ENCODE data around the gene NFU1.

The NFU1 gene

DNA sequence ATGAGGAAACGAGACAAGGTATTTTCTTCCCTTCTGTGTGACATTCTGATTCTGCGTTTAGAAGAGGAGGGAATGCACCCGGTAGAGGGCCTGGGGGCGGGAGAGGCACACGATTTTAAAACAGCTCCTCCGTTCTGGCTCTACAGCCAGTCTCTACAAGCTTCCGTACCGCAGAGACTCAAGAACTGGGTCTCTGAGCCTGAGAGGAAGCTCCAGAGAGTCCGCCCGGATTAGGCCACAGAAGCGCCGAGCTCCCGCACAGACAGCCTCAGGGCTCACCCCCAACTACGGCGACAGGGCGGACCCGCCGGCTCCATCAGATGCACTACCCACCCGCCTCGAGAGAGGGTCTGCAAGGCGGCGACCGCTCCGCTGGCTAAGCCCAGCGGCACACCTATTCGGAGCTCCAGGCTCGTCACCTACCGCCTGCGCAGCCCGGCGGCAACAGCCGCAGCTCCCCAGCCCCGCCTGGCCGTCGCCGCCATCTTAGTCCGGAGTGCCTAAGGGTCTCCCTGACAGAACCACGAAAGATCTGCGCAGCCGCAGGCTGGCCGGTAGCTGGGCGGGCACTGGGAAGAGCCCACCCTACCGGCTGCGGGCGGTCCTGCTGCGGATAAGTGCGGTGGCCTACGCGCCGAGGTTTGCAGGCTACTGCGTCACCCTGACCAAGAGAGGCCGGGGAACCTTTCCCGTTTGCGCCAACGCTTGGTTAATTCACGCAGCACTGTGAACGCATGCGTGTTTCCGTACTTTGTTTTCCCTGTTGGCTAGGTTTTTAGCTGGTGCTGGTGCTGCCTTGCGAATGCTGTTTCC is at the start of gene NFU1:
NFU1 (minus strand) TSS at position 498 of the 813 bp plus-strand sequence; CDS start at position 485, 13 bp downstream.
- H3K4me1 ChIP-seq (ENCODE audit: control insufficient read depth in 1 of 2, insufficient read depth in 2 of 2, low read length in 2 of 2), result peaks cover 12 to 13% of the 10 kb centered on the region in 2 donors
- peaks cover 0 to 5% of the 10 kb centered on the region in 2 donors for H3K36me3 ChIP-seq (ENCODE audit: control insufficient read depth in 1 of 2, insufficient read depth in 2 of 2, low read length in 2 of 2)
- no peaks in the 10 kb centered on the region for H3K9me3 ChIP-seq (ENCODE audit: control insufficient read depth in 1 of 2, low read length in 2 of 2)
- H3K27ac ChIP-seq (ENCODE audit: low read length), result peak within 1 kb of the TSS; percentile 99
- H3K27me3 ChIP-seq (ENCODE audit: low read depth, low read length), result no peaks in the 10 kb centered on the region
- H3K4me3 ChIP-seq (ENCODE audit: low read depth in 1 of 2, low read length in 2 of 2), result peak within 1 kb of the TSS; percentile 89 to 90

DNA sequence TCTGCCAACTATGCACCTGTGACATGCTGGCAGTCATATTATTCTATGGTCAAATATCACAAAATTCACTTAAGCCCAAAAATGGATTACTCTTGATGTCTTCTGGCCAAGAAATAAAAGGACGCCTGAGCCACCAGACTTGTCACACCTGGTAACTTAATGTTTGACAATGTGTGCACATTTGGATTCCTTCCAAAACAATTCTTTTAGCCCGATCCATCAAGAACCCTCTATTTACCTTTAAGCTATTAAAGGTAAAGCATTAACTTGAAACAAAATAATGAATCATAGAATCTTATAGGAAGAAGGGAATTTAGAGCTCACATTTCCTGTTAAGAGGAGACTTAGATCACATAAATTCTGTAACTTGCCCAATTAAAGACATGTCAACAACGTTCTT is 46.5 kb upstream of the NFU1 start:
- Histone ChIP-seq H3K4me3 (ENCODE audit: low read depth in 1 of 2, low read length in 2 of 2) (no peak overlapping the region), H3K36me3 (ENCODE audit: control insufficient read depth in 1 of 2, insufficient read depth in 2 of 2, low read length in 2 of 2) (peaks cover 3 to 12% of the 10 kb centered on the region in 2 donors)

DNA sequence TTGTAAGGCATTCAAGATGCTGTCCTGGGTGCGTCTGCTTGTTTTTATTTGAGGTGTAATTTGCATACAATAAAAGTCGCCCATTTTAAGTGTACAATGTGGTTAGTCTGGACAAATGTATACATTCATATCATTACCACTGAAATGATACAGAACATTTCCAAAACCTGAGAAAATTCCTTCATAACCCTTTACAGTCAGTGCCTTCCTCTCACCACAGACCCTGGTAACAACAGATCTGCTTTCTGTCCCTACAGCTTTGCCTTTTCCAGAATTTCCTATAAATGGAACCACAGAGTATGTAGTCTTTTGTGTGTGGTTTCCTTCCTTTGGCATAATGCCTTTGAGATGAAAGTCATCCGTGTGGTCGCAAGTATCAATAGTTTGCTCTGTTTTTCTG is 45.8 kb upstream of the NFU1 start:
- Histone ChIP-seq H3K27ac (ENCODE audit: low read length) (no peak overlapping the region), H3K36me3 (ENCODE audit: control insufficient read depth in 1 of 2, insufficient read depth in 2 of 2, low read length in 2 of 2) (peaks cover 3 to 17% of the 10 kb centered on the region in 2 donors), H3K4me1 (ENCODE audit: control insufficient read depth in 1 of 2, insufficient read depth in 2 of 2, low read length in 2 of 2) (no peaks in the 10 kb centered on the region), H3K27me3 (ENCODE audit: low read depth, low read length) (no peaks in the 10 kb centered on the region), H3K4me3 (ENCODE audit: low read depth in 1 of 2, low read length in 2 of 2) (no peak overlapping the region), H3K9me3 (ENCODE audit: control insufficient read depth in 1 of 2, low read length in 2 of 2) (no peaks in the 10 kb centered on the region)

More for the DNA sequence above, 46.5 kb upstream of the NFU1 start:
- no peaks in the 10 kb centered on the region for H3K9me3 ChIP-seq (ENCODE audit: control insufficient read depth in 1 of 2, low read length in 2 of 2)
- H3K4me1 ChIP-seq (ENCODE audit: control insufficient read depth in 1 of 2, insufficient read depth in 2 of 2, low read length in 2 of 2), result no peaks in the 10 kb centered on the region
- no peaks in the 10 kb centered on the region for H3K27me3 ChIP-seq (ENCODE audit: low read depth, low read length)
- peak overlapping the region; percentile 21 for H3K27ac ChIP-seq (ENCODE audit: low read length)

DNA sequence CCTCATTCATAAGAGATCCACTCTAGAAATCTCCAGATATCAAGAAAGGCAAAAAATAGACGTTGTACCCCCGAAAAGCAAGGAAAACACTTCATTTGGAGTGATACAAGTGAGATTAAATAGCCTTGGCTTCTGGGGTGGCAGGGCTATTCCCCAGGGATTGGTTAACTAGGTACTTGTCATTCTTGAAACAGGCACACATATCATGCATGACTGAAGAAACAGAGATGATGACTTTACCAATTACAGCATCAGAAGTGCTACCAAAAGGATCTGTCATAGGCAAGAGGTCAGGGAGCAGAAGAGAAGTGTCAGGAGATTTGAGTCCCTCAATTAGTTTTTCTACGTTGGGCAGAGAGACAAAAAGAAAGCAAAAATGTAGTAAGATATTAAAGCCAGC is 45.2 kb upstream of the NFU1 start:
- H3K4me1 ChIP-seq (ENCODE audit: control insufficient read depth in 1 of 2, insufficient read depth in 2 of 2, low read length in 2 of 2), result no peaks in the 10 kb centered on the region
- H3K9me3 ChIP-seq (ENCODE audit: control insufficient read depth in 1 of 2, low read length in 2 of 2), result no peaks in the 10 kb centered on the region
- H3K27ac ChIP-seq (ENCODE audit: low read length), result no peak overlapping the region
- peaks cover 3 to 17% of the 10 kb centered on the region in 2 donors for H3K36me3 ChIP-seq (ENCODE audit: control insufficient read depth in 1 of 2, insufficient read depth in 2 of 2, low read length in 2 of 2)
- no peak overlapping the region for H3K4me3 ChIP-seq (ENCODE audit: low read depth in 1 of 2, low read length in 2 of 2)
- H3K27me3 ChIP-seq (ENCODE audit: low read depth, low read length), result no peaks in the 10 kb centered on the region

DNA sequence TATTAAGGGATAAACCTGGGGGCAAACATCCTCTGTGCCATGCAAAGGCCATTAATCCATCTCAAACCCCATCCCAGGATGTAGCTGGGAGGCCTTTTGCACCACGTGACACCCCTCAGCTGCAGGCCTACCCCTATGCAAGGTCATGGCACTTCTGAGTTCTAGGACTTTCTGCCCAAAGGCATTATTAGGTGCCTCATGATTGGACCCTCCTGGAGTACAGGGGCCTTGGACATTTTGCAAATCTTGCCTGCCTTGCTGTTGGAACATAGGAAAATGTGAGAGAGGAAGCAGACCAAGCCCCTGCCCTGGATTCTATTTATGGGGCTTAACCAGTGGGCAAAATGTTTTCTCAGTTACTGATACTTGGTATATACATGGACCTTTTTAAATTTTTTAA is 44.2 kb upstream of the NFU1 start:
- peaks cover 0 to 12% of the 10 kb centered on the region in 2 donors for H3K36me3 ChIP-seq (ENCODE audit: control insufficient read depth in 1 of 2, insufficient read depth in 2 of 2, low read length in 2 of 2)

DNA sequence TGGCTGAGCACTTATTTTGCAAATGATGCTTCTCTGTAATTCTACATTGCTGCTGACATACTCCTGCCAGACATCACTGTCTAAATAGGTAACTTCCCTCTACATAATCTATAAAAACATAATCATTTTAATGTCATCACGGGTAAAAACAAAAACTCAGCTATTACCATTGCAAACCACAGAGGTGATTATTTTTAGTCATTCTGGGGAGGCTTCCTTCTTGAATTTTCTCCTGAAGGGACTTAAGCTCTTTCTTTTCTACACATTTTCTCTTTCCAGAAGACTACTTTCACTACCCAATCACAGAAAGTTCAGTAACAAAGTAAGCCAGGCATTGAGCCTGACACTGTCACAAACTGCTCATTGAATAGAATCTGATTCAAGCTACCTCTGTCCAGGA is 40.4 kb upstream of the NFU1 start:
- no peaks in the 10 kb centered on the region for H3K27me3 ChIP-seq (ENCODE audit: low read depth, low read length)
- no peak overlapping the region for H3K27ac ChIP-seq (ENCODE audit: low read length)
- H3K36me3 ChIP-seq (ENCODE audit: control insufficient read depth in 1 of 2, insufficient read depth in 2 of 2, low read length in 2 of 2), result peaks cover 12% of the 10 kb centered on the region in 2 donors
- no peaks in the 10 kb centered on the region for H3K9me3 ChIP-seq (ENCODE audit: control insufficient read depth in 1 of 2, low read length in 2 of 2)
- no peaks in the 10 kb centered on the region for H3K4me1 ChIP-seq (ENCODE audit: control insufficient read depth in 1 of 2, insufficient read depth in 2 of 2, low read length in 2 of 2)
- no peak overlapping the region for H3K4me3 ChIP-seq (ENCODE audit: low read depth in 1 of 2, low read length in 2 of 2)

More for the DNA sequence above, 44.2 kb upstream of the NFU1 start:
- no peaks in the 10 kb centered on the region for H3K9me3 ChIP-seq (ENCODE audit: control insufficient read depth in 1 of 2, low read length in 2 of 2)
- no peak overlapping the region for H3K4me3 ChIP-seq (ENCODE audit: low read depth in 1 of 2, low read length in 2 of 2)
- no peaks in the 10 kb centered on the region for H3K4me1 ChIP-seq (ENCODE audit: control insufficient read depth in 1 of 2, insufficient read depth in 2 of 2, low read length in 2 of 2)
- no peaks in the 10 kb centered on the region for H3K27me3 ChIP-seq (ENCODE audit: low read depth, low read length)
- no peak overlapping the region for H3K27ac ChIP-seq (ENCODE audit: low read length)

DNA sequence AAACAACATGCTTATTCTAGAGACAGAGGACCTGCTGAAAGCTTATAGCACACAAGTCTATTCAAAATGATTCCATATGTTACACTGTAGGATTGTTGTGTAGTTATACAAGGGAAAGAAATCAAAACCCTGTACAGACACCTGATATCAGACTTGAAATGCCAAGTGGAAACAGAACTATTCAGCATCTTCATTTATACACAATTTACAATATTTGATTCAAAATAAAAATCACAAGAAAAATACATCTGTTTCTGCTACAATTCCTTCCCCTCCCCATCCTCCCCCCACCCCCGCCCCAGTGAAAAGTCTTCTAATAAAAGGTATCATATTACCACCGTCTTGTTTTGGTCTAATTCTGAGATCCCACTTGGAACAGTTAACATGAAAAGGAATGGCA is 37.5 kb upstream of the NFU1 start:
- Histone ChIP-seq H3K36me3 (ENCODE audit: control insufficient read depth in 1 of 2, insufficient read depth in 2 of 2, low read length in 2 of 2) (peaks cover 6 to 12% of the 10 kb centered on the region in 2 donors), H3K27me3 (ENCODE audit: low read depth, low read length) (no peaks in the 10 kb centered on the region), H3K4me3 (ENCODE audit: low read depth in 1 of 2, low read length in 2 of 2) (no peak overlapping the region), H3K9me3 (ENCODE audit: control insufficient read depth in 1 of 2, low read length in 2 of 2) (no peaks in the 10 kb centered on the region), H3K4me1 (ENCODE audit: control insufficient read depth in 1 of 2, insufficient read depth in 2 of 2, low read length in 2 of 2) (no peaks in the 10 kb centered on the region), H3K27ac (ENCODE audit: low read length) (no peak overlapping the region)

DNA sequence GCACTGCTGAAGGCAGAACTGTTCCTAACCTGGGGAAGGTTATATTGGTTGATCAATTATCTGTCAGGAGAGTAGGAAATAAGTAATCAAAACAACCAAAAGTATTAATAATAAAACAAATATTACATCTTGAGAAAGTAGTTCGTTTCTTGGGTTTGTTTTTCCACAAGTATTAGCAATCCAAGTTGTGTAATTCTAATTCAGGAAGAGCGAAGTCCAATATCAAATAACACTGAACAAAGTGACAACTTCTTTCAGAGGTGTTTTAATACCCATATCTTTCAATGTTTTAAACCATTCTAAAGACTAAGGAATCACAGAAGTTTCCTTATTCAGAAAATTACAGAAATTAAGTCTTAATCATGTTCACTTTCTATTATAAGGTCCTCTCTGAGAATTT is 34.6 kb upstream of the NFU1 start:
- no peaks in the 10 kb centered on the region for H3K4me1 ChIP-seq (ENCODE audit: control insufficient read depth in 1 of 2, insufficient read depth in 2 of 2, low read length in 2 of 2)
- no peak overlapping the region for H3K4me3 ChIP-seq (ENCODE audit: low read depth in 1 of 2, low read length in 2 of 2)
- no peaks in the 10 kb centered on the region for H3K9me3 ChIP-seq (ENCODE audit: control insufficient read depth in 1 of 2, low read length in 2 of 2)
- H3K27ac ChIP-seq (ENCODE audit: low read length), result no peak overlapping the region
- no peaks in the 10 kb centered on the region for H3K27me3 ChIP-seq (ENCODE audit: low read depth, low read length)
- H3K36me3 ChIP-seq (ENCODE audit: control insufficient read depth in 1 of 2, insufficient read depth in 2 of 2, low read length in 2 of 2), result peaks cover 0 to 12% of the 10 kb centered on the region in 2 donors

DNA sequence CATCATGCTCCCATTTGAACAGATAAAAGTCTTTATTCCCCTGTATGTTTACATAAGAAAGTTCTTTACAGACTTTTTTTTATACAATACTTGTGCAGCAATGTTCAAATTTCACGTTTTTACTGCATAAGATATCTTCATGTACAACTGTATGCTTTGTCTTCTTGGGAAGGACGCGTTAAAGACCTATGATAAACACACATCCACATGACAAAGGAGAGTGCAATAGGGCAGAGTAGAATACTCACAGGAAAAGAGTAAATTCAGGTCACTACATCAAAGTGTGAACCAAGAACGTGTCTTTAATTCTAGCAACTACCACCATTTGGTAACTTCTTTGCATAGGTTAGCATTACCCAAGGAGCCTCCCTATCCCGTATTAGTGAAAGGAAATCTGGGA is 33.7 kb upstream of the NFU1 start:
- Histone ChIP-seq H3K27ac (ENCODE audit: low read length) (no peak overlapping the region), H3K9me3 (ENCODE audit: control insufficient read depth in 1 of 2, low read length in 2 of 2) (no peaks in the 10 kb centered on the region), H3K36me3 (ENCODE audit: control insufficient read depth in 1 of 2, insufficient read depth in 2 of 2, low read length in 2 of 2) (peaks cover 5 to 10% of the 10 kb centered on the region in 2 donors), H3K4me3 (ENCODE audit: low read depth in 1 of 2, low read length in 2 of 2) (no peak overlapping the region), H3K27me3 (ENCODE audit: low read depth, low read length) (no peaks in the 10 kb centered on the region), H3K4me1 (ENCODE audit: control insufficient read depth in 1 of 2, insufficient read depth in 2 of 2, low read length in 2 of 2) (no peaks in the 10 kb centered on the region)

DNA sequence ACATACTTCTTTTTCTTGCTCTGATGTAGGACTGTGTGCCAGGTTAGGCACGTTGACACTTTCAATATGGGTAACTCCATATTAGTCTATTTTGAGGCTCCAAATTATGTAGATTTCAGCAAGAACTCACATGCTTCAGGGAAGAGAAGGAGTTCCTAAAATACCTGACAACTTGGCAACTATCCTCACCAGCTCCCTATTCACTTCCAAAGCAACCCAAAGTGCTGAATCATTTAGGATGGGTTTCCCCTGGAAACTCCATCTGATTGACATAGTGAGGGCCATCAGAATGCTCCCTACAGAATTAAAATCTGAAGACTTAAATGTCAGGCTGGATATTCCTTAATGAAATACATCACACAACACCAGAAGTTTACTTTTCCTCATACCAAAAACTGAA is 32.5 kb upstream of the NFU1 start:
- Histone ChIP-seq H3K27ac (ENCODE audit: low read length) (no peak overlapping the region), H3K27me3 (ENCODE audit: low read depth, low read length) (no peaks in the 10 kb centered on the region), H3K36me3 (ENCODE audit: control insufficient read depth in 1 of 2, insufficient read depth in 2 of 2, low read length in 2 of 2) (peaks cover 0 to 8% of the 10 kb centered on the region in 2 donors)

DNA sequence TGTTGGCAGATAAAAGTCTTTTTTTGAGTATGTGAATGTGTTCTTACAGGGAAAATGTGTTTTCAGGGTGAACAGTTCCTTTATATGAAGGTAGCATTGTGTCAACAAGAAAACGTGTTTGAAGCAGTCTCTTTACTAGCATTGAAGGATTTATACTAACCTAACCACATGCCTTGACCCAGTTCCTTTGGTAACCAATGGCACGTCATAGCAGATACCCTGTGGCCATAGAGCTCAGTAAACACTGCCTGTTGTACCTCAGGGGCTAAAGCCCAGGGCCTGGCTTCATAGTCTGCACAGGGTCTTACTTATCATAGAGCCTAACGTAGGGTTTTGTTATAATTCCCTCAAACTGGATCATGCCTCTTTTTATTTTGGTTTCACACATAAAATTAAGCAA is 32.1 kb upstream of the NFU1 start:
- no peak overlapping the region for H3K27ac ChIP-seq (ENCODE audit: low read length)
- H3K4me3 ChIP-seq (ENCODE audit: low read depth in 1 of 2, low read length in 2 of 2), result no peak overlapping the region

More for the DNA sequence above, 32.5 kb upstream of the NFU1 start:
- Histone ChIP-seq H3K4me3 (ENCODE audit: low read depth in 1 of 2, low read length in 2 of 2) (no peak overlapping the region), H3K4me1 (ENCODE audit: control insufficient read depth in 1 of 2, insufficient read depth in 2 of 2, low read length in 2 of 2) (no peaks in the 10 kb centered on the region), H3K9me3 (ENCODE audit: control insufficient read depth in 1 of 2, low read length in 2 of 2) (no peaks in the 10 kb centered on the region)

DNA sequence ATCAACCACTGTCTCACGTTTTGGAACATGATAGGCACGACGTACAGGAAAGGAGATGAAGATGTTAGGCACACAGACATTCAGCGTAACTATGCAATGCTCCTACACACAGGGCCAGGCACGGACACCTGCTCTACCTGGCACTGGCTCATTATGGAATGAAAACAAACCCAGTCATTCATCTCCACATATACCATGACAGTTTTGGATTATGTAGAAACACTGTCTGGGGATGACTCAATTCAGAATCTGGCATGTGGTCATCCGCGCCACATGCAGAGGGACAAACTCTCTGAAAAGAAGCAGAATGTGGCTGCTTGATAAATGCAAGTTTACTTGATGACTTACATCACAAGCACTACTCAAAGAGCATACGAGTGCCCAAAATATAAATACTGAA is 29.5 kb upstream of the NFU1 start:
- Histone ChIP-seq H3K27me3 (ENCODE audit: low read depth, low read length) (no peaks in the 10 kb centered on the region), H3K36me3 (ENCODE audit: control insufficient read depth in 1 of 2, insufficient read depth in 2 of 2, low read length in 2 of 2) (peaks cover 0 to 8% of the 10 kb centered on the region in 2 donors), H3K4me3 (ENCODE audit: low read depth in 1 of 2, low read length in 2 of 2) (no peak overlapping the region), H3K4me1 (ENCODE audit: control insufficient read depth in 1 of 2, insufficient read depth in 2 of 2, low read length in 2 of 2) (no peaks in the 10 kb centered on the region), H3K27ac (ENCODE audit: low read length) (no peak overlapping the region), H3K9me3 (ENCODE audit: control insufficient read depth in 1 of 2, low read length in 2 of 2) (no peaks in the 10 kb centered on the region)

More for the DNA sequence above, 32.1 kb upstream of the NFU1 start:
- Histone ChIP-seq H3K27me3 (ENCODE audit: low read depth, low read length) (no peaks in the 10 kb centered on the region), H3K9me3 (ENCODE audit: control insufficient read depth in 1 of 2, low read length in 2 of 2) (no peaks in the 10 kb centered on the region), H3K36me3 (ENCODE audit: control insufficient read depth in 1 of 2, insufficient read depth in 2 of 2, low read length in 2 of 2) (peaks cover 0 to 8% of the 10 kb centered on the region in 2 donors), H3K4me1 (ENCODE audit: control insufficient read depth in 1 of 2, insufficient read depth in 2 of 2, low read length in 2 of 2) (no peaks in the 10 kb centered on the region)

Measured in muscle layer of duodenum (tissue), 2 donors.